C4-2B (cell line): ENCODE results near the gene CHKA.

Experiments
- H3K27ac ChIP-seq: fragments of 450-650 bp; 2 replicates; pipeline ENCODE4 v1.5.1; 2017
- ZFX ChIP-seq: fragments of 450-650 bp; IDR thresholded peaks from 2 replicates; pipeline ENCODE4 v1.6.1; 2017
- TF ChIP-seq, protein P1 (sequence below): fragments of 450-650 bp; conservative IDR thresholded peaks from 2 replicates; pipeline ENCODE4 v1.5.1; 2017; ENCODE audit warnings: mild to moderate bottlenecking

Gene CHKA

DNA sequence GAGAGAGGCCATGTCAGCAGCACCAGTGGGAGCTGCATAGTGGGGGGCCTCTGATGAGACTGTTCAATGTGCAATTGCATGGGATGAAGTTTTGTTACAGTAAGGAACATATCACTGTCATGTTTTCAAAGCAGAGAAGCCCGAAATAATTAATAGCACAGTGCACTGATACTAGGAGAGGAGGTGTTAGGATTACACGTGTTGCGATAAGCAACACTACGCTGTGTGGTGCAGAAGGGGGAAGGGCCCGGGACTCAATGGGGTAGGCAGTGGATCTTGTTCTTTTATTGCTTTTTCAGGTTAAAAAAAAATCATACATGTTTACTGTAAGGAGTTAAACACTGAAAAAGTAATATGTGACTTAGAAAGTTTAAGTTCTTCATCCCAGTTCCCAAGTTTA lies 53.2 kb downstream of the CHKA start:
- H3K27ac ChIP-seq = no peak overlapping the region
- no peak for TF ChIP-seq ZFX
- TF ChIP-seq, protein P1, sequence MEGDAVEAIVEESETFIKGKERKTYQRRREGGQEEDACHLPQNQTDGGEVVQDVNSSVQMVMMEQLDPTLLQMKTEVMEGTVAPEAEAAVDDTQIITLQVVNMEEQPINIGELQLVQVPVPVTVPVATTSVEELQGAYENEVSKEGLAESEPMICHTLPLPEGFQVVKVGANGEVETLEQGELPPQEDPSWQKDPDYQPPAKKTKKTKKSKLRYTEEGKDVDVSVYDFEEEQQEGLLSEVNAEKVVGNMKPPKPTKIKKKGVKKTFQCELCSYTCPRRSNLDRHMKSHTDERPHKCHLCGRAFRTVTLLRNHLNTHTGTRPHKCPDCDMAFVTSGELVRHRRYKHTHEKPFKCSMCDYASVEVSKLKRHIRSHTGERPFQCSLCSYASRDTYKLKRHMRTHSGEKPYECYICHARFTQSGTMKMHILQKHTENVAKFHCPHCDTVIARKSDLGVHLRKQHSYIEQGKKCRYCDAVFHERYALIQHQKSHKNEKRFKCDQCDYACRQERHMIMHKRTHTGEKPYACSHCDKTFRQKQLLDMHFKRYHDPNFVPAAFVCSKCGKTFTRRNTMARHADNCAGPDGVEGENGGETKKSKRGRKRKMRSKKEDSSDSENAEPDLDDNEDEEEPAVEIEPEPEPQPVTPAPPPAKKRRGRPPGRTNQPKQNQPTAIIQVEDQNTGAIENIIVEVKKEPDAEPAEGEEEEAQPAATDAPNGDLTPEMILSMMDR = no peak

DNA sequence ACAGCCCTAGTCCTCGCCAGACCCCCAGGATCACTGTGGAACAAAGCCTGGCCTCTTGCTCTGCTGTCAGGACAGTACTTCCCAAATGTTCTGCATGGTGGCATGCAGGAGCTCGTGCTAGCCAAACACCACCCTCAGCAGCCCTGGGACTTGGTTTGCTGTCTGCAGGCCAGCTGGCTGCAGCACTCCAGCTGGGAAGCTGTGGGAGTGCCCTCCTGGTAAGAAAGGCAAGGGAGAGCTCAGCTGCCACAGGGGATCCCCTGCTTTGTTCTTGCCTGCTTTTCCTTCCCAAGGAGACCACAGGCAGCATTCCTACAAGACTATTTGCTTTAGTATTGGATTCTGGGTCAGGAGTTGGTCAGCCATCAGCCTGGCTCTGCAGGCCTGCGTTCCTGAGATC lies 54.4 kb downstream of the CHKA start:
- no peak overlapping the region for H3K27ac ChIP-seq
- TF ChIP-seq, protein P1 = no peak
- no peak for TF ChIP-seq ZFX

DNA sequence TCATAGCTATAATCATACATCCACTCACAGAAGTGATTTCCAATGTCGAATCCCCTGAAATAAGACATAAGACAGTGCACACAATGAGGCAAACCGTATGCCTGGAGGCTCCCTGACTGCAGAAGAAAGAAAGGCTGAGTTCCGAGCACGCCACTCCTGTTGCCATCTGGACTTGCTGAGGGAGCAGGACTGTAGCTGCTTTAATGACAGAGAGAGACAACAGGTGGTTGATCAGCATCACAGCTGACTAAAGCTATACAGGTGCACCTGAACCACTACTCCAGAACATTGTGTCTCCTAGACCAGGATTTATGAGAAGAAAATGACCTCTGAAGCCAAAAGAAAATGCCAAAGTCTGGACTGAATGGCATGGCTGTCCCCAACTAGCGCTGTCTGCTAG lies 55.3 kb downstream of the CHKA start:
- TF ChIP-seq, protein P1 = no peak
- no peak for TF ChIP-seq ZFX
- H3K27ac ChIP-seq = no peak overlapping the region

DNA sequence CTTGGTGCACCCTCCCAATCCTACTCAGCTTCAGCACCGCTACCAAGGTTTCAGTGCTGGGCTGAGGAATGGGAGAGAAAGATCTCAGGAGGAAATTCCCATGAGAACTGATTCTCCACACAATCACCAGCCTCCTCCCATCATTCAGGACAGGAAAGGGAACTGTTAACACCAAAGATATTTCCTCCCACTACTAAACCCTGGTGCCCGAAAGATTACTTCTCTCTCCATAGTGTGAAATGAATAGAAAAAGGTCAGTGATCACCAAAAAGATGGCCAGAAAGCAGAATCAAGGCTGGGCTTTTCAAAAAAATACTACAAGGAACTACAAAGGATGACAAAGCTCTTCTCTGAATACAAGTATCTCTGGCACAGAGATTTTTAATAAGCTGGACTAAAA lies 56.3 kb downstream of the CHKA start:
- no peak overlapping the region for H3K27ac ChIP-seq
- TF ChIP-seq, protein P1 = no peak
- no peak for TF ChIP-seq ZFX

DNA sequence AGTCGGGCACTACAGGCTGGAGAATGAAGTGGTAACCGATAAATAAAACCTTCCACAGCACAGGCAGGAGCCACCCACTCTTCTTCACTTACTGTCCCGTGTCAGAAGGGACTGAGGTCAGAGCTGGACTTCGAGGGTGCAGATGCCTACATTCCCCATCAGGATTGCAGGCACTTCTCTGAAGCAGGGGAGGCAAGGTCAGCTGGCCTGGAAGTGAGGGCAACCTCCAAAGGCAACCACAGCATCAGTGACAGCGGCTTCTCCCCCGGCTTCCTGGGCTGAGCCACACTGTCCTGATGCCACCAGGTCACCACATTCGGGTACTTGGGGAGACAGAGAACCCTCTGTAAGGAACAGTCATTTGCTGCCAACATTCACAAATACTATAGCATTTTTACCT lies 59.7 kb downstream of the CHKA start:
- no peak for TF ChIP-seq ZFX
- TF ChIP-seq, protein P1 = no peak
- no peak overlapping the region for H3K27ac ChIP-seq

DNA sequence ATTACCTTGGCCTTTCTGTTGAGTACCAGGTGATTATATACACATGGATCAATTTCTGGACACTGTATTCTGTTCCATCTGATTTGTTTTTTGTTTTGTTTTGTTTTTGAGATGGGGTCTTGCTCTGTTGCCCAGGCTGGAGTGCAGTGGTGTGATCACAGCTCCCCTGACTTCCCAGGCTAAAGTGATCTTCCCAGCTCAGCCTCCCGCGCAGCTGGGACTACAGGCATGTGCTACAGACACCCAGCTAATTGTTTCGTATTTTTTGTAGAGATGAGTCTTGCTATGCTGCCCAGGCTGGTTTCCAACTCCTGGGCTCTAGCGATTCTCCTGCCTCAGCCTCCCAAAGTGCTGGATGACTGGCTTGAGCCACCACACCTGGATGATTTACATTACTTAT lies 63.4 kb downstream of the CHKA start:
- H3K27ac ChIP-seq = no peak overlapping the region
- TF ChIP-seq, protein P1 = no peak
- TF ChIP-seq ZFX = no peak

DNA sequence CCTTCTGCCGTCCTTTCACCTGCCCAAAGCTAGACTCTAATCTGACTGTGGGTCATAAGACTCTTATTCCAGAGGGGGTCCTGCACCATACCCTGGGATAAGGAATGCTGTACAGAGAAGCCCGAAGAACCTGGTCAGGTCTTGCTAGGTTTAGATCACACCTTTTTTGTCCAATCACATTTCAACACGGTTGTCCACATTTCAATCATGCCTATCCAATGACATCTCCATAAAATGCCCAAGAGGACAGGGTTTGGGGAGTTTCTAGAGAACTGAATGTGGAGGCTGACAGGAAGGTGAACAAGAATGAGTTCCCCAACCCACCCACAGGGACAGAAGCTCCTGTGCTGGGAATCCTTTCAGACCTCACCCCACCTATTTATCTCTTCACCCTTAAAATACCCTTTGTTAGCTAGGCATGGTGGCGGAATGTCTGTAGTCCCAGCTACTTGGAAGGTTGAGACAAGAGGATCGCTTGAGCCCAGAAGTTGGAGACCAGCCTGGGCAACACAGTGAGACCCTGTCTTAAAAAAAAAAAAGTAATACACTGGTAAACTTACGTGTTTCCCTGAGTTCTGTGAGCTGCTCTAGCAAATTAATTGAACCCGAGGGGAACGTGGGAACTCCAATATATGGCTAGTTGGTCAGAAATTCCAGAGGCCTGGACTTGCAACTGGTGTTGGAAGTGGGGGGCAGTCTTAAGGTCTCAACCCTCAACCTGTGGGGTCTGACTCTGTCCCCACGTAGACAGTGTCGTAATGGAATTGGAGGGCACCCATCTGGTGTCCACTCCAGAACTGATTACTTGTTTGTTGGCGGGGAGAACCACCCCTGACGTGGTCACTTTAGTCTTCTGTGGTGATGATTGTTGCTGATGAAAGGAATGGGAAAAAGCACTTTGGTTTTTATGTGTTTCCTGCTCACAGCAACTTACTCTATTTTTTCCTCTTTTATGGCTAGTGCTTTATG lies 64.6 kb downstream of the CHKA start:
- TF ChIP-seq ZFX = no peak
- TF ChIP-seq, protein P1 = no peak
- H3K27ac ChIP-seq = no peak overlapping the region
